ENCODE results near the gene GPNMB. TPM values are rescaled to one million over a fixed set of nuclear protein-coding genes. Genes with fewer than 3 reads are reported as not detected.

Gene GPNMB
- total and polyA plus RNA-seq, 4 donors, result 2.6 to 10.5 (median 4.9) TPM

- Histone ChIP-seq H3K27ac (ENCODE audit: low read depth in 1 of 2, low read length in 2 of 2) (no peak overlapping the region), H3K27me3 (ENCODE audit: control insufficient read depth in 4 of 4, insufficient read depth in 4 of 4, low read length in 3 of 4) (peaks cover 0 to 4% (median under 1%) of the 10 kb centered on the region in 4 donors), H3K9me3 (ENCODE audit: control insufficient read depth in 4 of 4, low read length in 3 of 4) (no peaks in the 10 kb centered on the region), H3K4me3 (ENCODE audit: low read depth in 1 of 3, low read length in 3 of 3) (no peak overlapping the region), H3K36me3 (ENCODE audit: control insufficient read depth in 4 of 4, insufficient read depth in 3 of 4, low read depth in 1 of 4, low read length in 3 of 4) (no peaks in the 10 kb centered on the region), H3K4me1 (ENCODE audit: control insufficient read depth in 4 of 4, insufficient read depth in 4 of 4, low read length in 3 of 4) (no peaks in the 10 kb centered on the region), H3K9ac (ENCODE audit: low read depth in 1 of 2, low read length in 2 of 2) (no peak overlapping the region)
- TF ChIP-seq YY1 (IDR thresholded peaks at IDR 0.05) (no peak), REST (IDR thresholded peaks at IDR 0.05) (peak; percentile 79), RAD21 (IDR thresholded peaks at IDR 0.05) (peak; percentile 76 to 86), CTCF (IDR thresholded peaks at IDR 0.05; ENCODE audit: low read depth, low read length, missing input control) (peak; percentile 64)
- peak; percentile 73 for DNase-seq (ENCODE audit: low spot score)
- 5% methylated on average over 7 of the region's 7 CpGs for WGBS
Observed at GRCh38 chr7:23261843-23262452, 15.4 kb downstream of the GPNMB start.

- Histone ChIP-seq H3K36me3 (ENCODE audit: control insufficient read depth in 4 of 4, insufficient read depth in 3 of 4, low read depth in 1 of 4, low read length in 3 of 4) (no peaks in the 10 kb centered on the region), H3K4me3 (ENCODE audit: low read depth in 1 of 3, low read length in 3 of 3) (no peak overlapping the region)
- WGBS, result 79% methylated on average over 7 of the region's 7 CpGs
Observed at GRCh38 chr7:23264916-23265458, 18.4 kb downstream of the GPNMB start.

More at GRCh38 chr7:23264916-23265458, 18.4 kb downstream of the GPNMB start:
- Histone ChIP-seq H3K9ac (ENCODE audit: low read depth in 1 of 2, low read length in 2 of 2) (no peak overlapping the region), H3K4me1 (ENCODE audit: control insufficient read depth in 4 of 4, insufficient read depth in 4 of 4, low read length in 3 of 4) (no peaks in the 10 kb centered on the region), H3K27me3 (ENCODE audit: control insufficient read depth in 4 of 4, insufficient read depth in 4 of 4, low read length in 3 of 4) (peaks cover 0 to 2% (median under 1%) of the 10 kb centered on the region in 4 donors), H3K27ac (ENCODE audit: low read depth in 1 of 2, low read length in 2 of 2) (no peak overlapping the region), H3K9me3 (ENCODE audit: control insufficient read depth in 4 of 4, low read length in 3 of 4) (no peaks in the 10 kb centered on the region)
- TF ChIP-seq REST (IDR thresholded peaks at IDR 0.05) (no peak), ZBTB33 (IDR thresholded peaks at IDR 0.05) (no peak), RXRA (IDR thresholded peaks at IDR 0.05) (no peak), HNF4A (conservative IDR thresholded peaks at IDR 0.05) (no peak), RAD21 (IDR thresholded peaks at IDR 0.05) (no peak), GABPA (IDR thresholded peaks at IDR 0.05 in 1 of 2, conservative IDR thresholded peaks at IDR 0.05 in 1 of 2) (no peak), CTCF (IDR thresholded peaks at IDR 0.05; ENCODE audit: low read depth, low read length, missing input control) (no peak)
- no peak for DNase-seq (ENCODE audit: low spot score)

Measured in liver (tissue), 9 donors.